Esophagus squamous epithelium (tissue), 5 donors: ENCODE results near the gene TBC1D17. TPM values are rescaled to one million over a fixed set of nuclear protein-coding genes. Genes with fewer than 3 reads are reported as not detected.

Experiments used
- DNase-seq: peaks from one replicate; lab custom pipeline; 2025; lab: John Stamatoyannopoulos, UW
- H3K27ac ChIP-seq, 4 donors: fragments of 200-600 bp; sonication (generic); one replicate each; pipeline ENCODE4 v1.5.1; 2016 to 2019; ENCODE audit warnings: mild to moderate bottlenecking in 1 of 4
- H3K27me3 ChIP-seq, 4 donors: fragments of 200-600 bp; sonication (generic); 1 replicate in 3 of 4; 2 replicates in 1 of 4; pipeline versions ENCODE4 v1.5.1 to v1.6.0; 2017 to 2021; ENCODE audit warnings: antibody characterized with exemption in 1 of 4
- H3K36me3 ChIP-seq, 3 donors: fragments of 200-600 bp; sonication (generic); one replicate each; pipeline ENCODE4 v1.5.1; 2016 to 2019
- H3K4me1 ChIP-seq, 3 donors: fragments of 200-600 bp; sonication (generic); one replicate each; pipeline ENCODE4 v1.5.1; 2017 to 2019
- H3K4me3 ChIP-seq, 4 donors: fragments of 200-600 bp; sonication (generic); 1 replicate in 3 of 4; 2 replicates in 1 of 4; pipeline ENCODE4 v1.5.1; 2016 to 2019; ENCODE audit warnings: mild to moderate bottlenecking in 2 of 4, moderate library complexity in 1 of 4
- H3K9me3 ChIP-seq, 3 donors: fragments of 200-600 bp; sonication (generic); one replicate each; pipeline ENCODE4 v1.5.1; 2016 to 2019
- POLR2A ChIP-seq, 4 donors: fragments of 450-650 bp; IDR thresholded peaks; one replicate each; pipeline ENCODE4 v1.6.1; 2017; ENCODE audit warnings: antibody characterized with exemption in 4 of 4, mild to moderate bottlenecking in 4 of 4, moderate library complexity in 3 of 4
- WGBS, 2 donors: methylation state at CpG; one replicate each; pipeline ENCODE4 v1.1.5; 2018; 5-methylcytosine and 5-hydroxymethylcytosine counted together
- intact Hi-C: fragments of 100-400 bp; cut with DNase I; formaldehyde crosslinking; loops from one replicate; pipeline ENCODE4 v1.15.0; 2022
- total RNA-seq, 4 donors: library from RNA; depleted of rRNA; stranded (reverse); fragments of >200 nt; gene quantifications; one replicate each; pipeline ENCODE4 v1.1.0, GENCODE V29; 2016
- TF ChIP-seq, protein P1 (sequence below), 6 experiments: fragments of 450-650 bp in 4 of 6; fragments of 200-600 bp in 2 of 6; sonication (generic) in 2 of 6; IDR thresholded peaks; one replicate each; pipeline ENCODE4 v1.5.1; 2016 to 2019; ENCODE audit warnings: antibody characterized with exemption in 6 of 6, mild to moderate bottlenecking in 4 of 6, moderate library complexity in 4 of 6
- donor health status: DM: yes; HTN: yes; CAD: no.

TBC1D17 gene
- total RNA-seq, 4 donors from 2014 or later: 6.7 to 25.9 (median 16.9) TPM

DNA sequence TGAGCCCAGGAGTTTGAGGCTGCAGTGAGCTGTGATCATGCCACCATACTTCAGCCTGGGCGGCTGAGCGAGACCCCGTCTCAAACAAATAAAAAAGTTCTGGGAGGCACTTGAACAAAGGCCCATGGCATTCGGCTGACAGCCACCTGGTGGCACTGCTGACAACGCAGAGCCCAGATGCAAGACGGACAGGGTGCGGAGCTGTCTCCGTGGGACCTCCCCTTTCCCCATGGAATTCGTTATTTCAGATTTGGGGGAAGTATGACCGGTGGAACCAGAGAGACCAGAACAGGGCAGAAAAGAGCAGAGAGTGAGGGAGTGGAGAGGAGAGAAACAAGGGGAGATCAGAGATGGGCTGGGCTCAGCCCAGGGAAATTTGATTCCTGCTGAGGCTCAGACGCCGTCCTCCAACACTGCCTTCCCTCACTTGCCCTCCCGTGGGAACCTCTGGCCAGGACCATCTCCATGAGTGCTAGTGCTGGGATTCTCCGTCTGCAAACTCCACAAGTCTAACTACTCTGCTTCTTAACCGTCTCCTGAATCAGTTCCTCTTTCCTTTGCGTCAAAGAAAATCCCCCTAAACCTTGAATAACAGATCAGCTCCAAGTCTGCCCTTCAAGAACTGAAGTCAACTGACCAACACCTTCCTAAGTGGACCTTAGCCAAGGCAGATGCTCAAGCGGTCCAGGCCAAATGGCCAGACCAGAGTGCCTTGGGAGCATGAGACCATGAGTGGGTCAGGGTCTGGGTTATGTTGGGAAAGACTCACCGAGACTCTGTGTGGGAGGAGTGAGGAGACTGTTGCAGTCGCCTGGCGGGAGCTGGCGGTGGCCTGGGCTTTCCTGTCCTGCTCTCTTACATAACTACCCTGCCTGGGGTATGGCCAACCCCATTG is 39.6 kb downstream of the TBC1D17 start:
- no peak for DNase-seq
- Histone ChIP-seq H3K4me3 (no peak overlapping the region), H3K9me3 (no peaks in the 10 kb centered on the region), H3K36me3 (peaks cover 0 to 88% (median 4%) of the 10 kb centered on the region in 3 donors), H3K27ac (no peak overlapping the region), H3K27me3 (no peaks in the 10 kb centered on the region), H3K4me1 (peaks cover 0 to 11% (median 0%) of the 10 kb centered on the region in 3 donors)
- no peak for TF ChIP-seq POLR2A (IDR thresholded peaks at IDR 0.05)
- TF ChIP-seq, protein P1, sequence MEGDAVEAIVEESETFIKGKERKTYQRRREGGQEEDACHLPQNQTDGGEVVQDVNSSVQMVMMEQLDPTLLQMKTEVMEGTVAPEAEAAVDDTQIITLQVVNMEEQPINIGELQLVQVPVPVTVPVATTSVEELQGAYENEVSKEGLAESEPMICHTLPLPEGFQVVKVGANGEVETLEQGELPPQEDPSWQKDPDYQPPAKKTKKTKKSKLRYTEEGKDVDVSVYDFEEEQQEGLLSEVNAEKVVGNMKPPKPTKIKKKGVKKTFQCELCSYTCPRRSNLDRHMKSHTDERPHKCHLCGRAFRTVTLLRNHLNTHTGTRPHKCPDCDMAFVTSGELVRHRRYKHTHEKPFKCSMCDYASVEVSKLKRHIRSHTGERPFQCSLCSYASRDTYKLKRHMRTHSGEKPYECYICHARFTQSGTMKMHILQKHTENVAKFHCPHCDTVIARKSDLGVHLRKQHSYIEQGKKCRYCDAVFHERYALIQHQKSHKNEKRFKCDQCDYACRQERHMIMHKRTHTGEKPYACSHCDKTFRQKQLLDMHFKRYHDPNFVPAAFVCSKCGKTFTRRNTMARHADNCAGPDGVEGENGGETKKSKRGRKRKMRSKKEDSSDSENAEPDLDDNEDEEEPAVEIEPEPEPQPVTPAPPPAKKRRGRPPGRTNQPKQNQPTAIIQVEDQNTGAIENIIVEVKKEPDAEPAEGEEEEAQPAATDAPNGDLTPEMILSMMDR (IDR thresholded peaks at IDR 0.05): peak in 1 of 6 experiments; percentile 8
- intact Hi-C loops: no loop called here
- WGBS, 2 donors: 65 to 84% methylated on average over 16 to 20 of the region's 21 CpGs

- TF ChIP-seq, protein P1 (IDR thresholded peaks at IDR 0.05): no peak
- TF ChIP-seq POLR2A (IDR thresholded peaks at IDR 0.05): no peak
- peaks cover 0 to 6% (median 0%) of the 10 kb centered on the region in 3 donors for H3K4me1 ChIP-seq
- WGBS, 2 donors: 89 to 90% methylated on average over 7 to 8 of the region's 8 CpGs
- no peak overlapping the region for H3K4me3 ChIP-seq
- H3K27ac ChIP-seq: no peak overlapping the region
- DNase-seq: no peak
- intact Hi-C loops: no loop called here
- no peaks in the 10 kb centered on the region for H3K27me3 ChIP-seq
- peaks cover 0 to 88% (median 4%) of the 10 kb centered on the region in 3 donors for H3K36me3 ChIP-seq
- no peaks in the 10 kb centered on the region for H3K9me3 ChIP-seq
Measured at GRCh38 chr19:49918089-49918488, 40.6 kb downstream of the TBC1D17 start.

GRCh38 chr19:49920624-49921363 is 43.3 kb downstream of the TBC1D17 start:
- WGBS, 2 donors: 84 to 91% methylated on average over 21 to 23 of the region's 24 CpGs
- H3K27me3 ChIP-seq: no peaks in the 10 kb centered on the region
- DNase-seq: no peak
- no peak overlapping the region for H3K4me3 ChIP-seq
- intact Hi-C loops: no loop called here
- H3K27ac ChIP-seq: no peak overlapping the region
- H3K36me3 ChIP-seq: peaks cover 0 to 89% (median 12%) of the 10 kb centered on the region in 3 donors
- no peaks in the 10 kb centered on the region for H3K9me3 ChIP-seq
- peaks cover 0 to 22% (median 0%) of the 10 kb centered on the region in 3 donors for H3K4me1 ChIP-seq
- TF ChIP-seq POLR2A (IDR thresholded peaks at IDR 0.05): no peak
- TF ChIP-seq, protein P1 (IDR thresholded peaks at IDR 0.05): no peak

DNA sequence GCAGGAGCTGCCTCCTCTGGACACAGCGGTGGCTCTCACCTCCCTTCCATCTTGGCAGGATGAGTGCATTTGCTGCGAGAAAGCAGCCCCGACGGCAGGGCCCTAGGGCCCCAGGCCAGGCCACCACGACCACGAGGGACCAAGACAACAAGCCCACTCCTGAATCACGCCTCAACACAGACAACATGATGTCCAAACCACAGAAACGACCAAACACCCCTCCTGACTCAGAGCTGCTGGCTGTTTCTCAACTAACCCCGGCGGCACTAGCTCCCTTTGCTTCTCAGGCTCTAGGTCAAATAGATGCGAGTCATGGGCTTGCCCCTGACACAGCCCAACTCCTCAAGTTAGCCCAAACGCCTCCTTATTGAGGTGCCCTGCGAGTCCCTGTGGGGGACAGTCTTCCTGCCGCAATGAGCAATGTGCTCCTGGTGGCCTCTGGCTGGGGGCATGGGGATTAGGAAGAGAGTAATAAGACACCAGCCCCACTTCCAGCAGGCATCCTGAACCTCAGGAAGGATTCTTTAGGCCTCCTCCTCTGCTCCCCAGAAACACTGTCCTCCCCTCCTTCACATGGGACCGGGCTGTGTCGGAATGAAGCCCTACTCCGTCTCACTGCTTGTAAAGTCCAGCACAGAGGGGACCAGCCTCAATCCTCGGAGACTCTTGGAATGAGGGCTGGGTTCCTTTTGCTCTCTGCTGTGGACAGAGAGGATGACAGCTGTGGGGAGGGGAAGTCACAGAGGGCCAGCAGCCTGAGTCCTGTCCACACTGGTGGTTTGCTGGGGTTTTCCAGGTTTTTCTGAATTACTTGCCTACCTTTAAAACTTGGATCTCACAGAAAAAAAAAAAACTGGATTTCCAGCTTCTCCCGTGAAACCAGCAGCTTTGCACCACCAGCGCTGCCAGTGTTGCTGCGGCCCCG is 44.6 kb downstream of the TBC1D17 start:
- WGBS, 2 donors: 60 to 91% methylated on average over 7 to 14 of the region's 22 CpGs
- H3K27me3 ChIP-seq: no peaks in the 10 kb centered on the region
- peaks cover 0 to 27% (median 0%) of the 10 kb centered on the region in 3 donors for H3K4me1 ChIP-seq
- TF ChIP-seq, protein P1 (IDR thresholded peaks at IDR 0.05): no peak
- TF ChIP-seq POLR2A (IDR thresholded peaks at IDR 0.05): no peak
- no peaks in the 10 kb centered on the region for H3K9me3 ChIP-seq
- H3K27ac ChIP-seq: no peak overlapping the region
- H3K36me3 ChIP-seq: peaks cover 0 to 89% (median 10%) of the 10 kb centered on the region in 3 donors
- no peak overlapping the region for H3K4me3 ChIP-seq
- intact Hi-C loops: no loop called here
- DNase-seq: no peak
